Ectodermal cell (in vitro differentiated cells): ENCODE data around the gene PTX4.
"Not testable (repeated sequence)": the region's sequence is repeated elsewhere in the genome, so short reads cannot be mapped to it uniquely, and the experiment has no call there.

ENCODE experiments used
- H3K27ac ChIP-seq: 2 replicates; pipeline ENCODE4 v1.7.0; 2013; ENCODE audit warnings: mild to moderate bottlenecking, low read depth, low read length; ENCODE audit not compliant: insufficient read depth, poor library complexity, severe bottlenecking
- H3K27me3 ChIP-seq: 2 replicates; pipeline ENCODE4 v1.7.0; 2013; ENCODE audit warnings: mild to moderate bottlenecking, low read length; ENCODE audit not compliant: insufficient read depth, control insufficient read depth, poor library complexity, severe bottlenecking
- H3K36me3 ChIP-seq: one replicate; pipeline ENCODE4 v1.7.0; 2013; ENCODE audit warnings: low read length; ENCODE audit not compliant: control insufficient read depth, insufficient read depth
- H3K4me1 ChIP-seq: one replicate; pipeline ENCODE4 v1.7.0; 2013; ENCODE audit warnings: low read length; ENCODE audit not compliant: control insufficient read depth, insufficient read depth
- H3K4me3 ChIP-seq: 2 replicates; pipeline ENCODE4 v1.7.0; 2013; ENCODE audit warnings: low read depth, low read length, control low read depth; ENCODE audit not compliant: insufficient read depth
- H3K9me3 ChIP-seq: 2 replicates; pipeline ENCODE4 v1.7.0; 2013; ENCODE audit warnings: mild to moderate bottlenecking, low read length, moderate library complexity; ENCODE audit not compliant: control insufficient read depth
- WGBS, 2 experiments: methylation state at CpG; one replicate each; pipeline ENCODE4 v1.1.7; 2013; ENCODE audit warnings: missing lambda C conversion rate in 2 of 2; 5-methylcytosine and 5-hydroxymethylcytosine counted together

PTX4 gene

DNA sequence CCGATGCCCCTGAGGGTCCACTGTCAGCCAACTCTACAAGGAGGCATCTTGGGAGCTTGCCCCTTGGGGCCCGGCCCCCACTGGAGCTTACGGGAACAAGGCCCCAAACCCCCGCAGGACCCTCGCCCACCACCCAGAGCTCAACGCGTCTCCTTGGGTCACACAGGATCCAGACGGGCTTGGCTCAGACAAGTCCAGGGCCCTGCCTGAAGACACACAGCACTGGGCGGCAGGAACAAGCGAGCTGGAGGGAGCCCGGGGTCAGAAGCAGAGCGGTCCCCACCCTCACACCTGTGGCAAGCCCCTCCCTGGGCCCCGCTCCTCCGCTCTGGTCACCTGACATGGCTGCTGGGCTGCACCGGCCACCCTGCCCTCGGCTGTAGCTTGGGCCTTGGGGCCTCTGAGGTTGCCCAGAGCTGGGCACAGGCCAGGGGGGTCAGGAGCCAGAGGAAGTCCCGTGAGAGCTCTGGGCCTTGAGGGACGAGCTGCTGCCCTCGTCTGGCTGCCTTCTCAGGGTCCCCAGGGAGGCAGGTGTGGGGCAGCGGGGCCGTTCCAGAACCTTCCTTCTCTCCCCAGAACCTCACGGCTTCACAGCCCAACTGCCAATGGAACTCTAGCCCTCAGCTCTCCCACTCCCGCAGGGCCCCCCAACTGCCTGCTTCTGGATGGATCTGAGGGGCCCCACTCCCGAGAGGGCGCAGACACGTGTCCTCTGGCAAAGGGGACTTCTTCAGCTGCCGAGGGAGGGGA is 44.6 kb downstream of the PTX4 start, which contains the start of gene CCDC154:
CCDC154 (minus strand) TSS at position 577 of the 750 bp plus-strand sequence; CDS start at position 343, 234 bp downstream.
- Histone ChIP-seq H3K36me3 (no peaks in the 10 kb centered on the region), H3K9me3 (no peaks in the 10 kb centered on the region), H3K27ac (peak within 1 kb of the TSS; percentile 8), H3K27me3 (no peaks in the 10 kb centered on the region), H3K4me1 (no peaks in the 10 kb centered on the region), H3K4me3 (no peak within 1 kb of the TSS)
- WGBS, 2 experiments: 91% methylated on average over 27 of the region's 27 CpGs

DNA sequence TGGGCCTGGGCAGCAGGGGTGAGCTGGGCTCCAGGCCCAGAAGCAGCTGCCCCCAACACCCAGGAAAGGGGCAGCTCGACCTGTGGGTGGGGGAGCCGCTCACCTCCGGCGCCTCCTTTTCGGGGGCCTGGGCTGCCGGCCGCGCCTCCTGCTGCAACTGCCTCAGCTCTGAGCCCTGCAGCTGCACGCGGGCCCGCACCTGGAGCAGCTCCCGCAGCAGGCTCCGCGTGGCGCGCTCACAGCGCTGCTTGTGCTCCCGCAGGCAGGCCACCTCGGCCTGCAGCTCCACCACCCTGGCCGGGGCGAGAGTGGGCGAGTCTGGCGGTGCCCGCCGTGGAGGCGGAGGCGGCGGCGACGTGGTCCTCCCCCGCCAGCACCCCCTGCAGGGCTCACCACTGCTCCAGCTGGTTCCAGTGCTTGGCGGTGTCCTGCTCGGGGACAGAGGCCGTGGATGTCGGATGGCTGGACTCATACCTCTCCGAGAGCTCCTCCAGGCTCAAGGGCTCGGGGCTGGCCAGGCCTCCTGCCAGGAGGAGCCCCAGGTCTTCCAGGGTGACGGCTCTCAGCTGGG is 45.3 kb downstream of the PTX4 start:
- no peaks in the 10 kb centered on the region for H3K36me3 ChIP-seq
- H3K27ac ChIP-seq: peak overlapping the region; percentile 8
- H3K4me3 ChIP-seq: no peak overlapping the region
- no peaks in the 10 kb centered on the region for H3K9me3 ChIP-seq
- H3K4me1 ChIP-seq: no peaks in the 10 kb centered on the region
- H3K27me3 ChIP-seq: no peaks in the 10 kb centered on the region
- WGBS, 2 experiments: 88% methylated on average over 38 of the region's 38 CpGs

DNA sequence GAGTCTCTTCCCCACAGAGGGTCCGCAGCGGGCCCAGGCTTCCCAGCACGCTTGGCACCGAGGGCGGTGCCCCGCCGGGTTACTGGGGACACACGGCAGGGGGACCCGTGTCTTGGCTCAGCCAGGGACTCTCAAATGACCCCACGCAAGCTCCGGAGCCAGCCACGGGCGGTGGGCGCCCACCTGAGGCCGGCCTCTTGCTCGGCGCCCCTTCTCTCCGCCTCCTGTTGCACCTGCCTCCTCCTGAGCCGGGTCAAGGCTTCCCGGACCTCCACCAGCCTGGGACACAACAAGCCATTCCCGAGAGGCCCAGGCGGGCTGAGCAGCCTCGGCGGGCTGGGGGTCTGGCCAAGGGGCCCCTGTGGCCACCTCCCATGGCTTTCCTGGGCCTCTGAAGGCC is 46.0 kb downstream of the PTX4 start:
- Histone ChIP-seq H3K36me3 (no peaks in the 10 kb centered on the region), H3K27me3 (no peaks in the 10 kb centered on the region), H3K4me3 (no peak overlapping the region), H3K4me1 (no peaks in the 10 kb centered on the region), H3K9me3 (no peaks in the 10 kb centered on the region), H3K27ac (no peak overlapping the region)
- WGBS, 2 experiments: 91 to 92% methylated on average over 24 of the region's 24 CpGs

DNA sequence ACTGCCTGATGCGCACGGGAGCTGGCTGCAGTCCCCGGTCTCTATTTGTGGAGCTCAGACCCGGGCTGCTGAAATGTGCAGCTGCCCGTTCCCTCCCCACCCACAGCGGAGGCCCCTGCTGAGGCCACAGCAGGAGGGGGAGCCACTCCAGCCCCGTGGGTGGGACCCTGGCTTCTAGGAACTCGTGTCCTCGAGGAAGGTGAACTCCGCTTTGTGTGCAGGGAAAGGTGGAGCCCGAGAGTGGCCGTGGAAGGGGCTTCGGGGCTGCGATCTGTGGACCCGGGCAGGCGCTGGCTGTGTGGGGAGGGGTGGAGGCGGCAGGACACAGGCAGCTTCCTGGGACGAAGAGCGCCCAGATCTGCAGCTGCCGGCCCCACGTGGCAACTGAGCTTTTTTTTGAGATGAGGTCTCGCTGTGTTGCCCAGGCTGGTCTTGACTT is 47.3 kb downstream of the PTX4 start:
- Histone ChIP-seq H3K27me3 (no peaks in the 10 kb centered on the region), H3K4me3 (no peak overlapping the region), H3K27ac (no peak overlapping the region), H3K36me3 (no peaks in the 10 kb centered on the region), H3K9me3 (no peaks in the 10 kb centered on the region), H3K4me1 (no peaks in the 10 kb centered on the region)
- 84 to 88% methylated on average over 22 of the region's 22 CpGs for WGBS, 2 experiments

DNA sequence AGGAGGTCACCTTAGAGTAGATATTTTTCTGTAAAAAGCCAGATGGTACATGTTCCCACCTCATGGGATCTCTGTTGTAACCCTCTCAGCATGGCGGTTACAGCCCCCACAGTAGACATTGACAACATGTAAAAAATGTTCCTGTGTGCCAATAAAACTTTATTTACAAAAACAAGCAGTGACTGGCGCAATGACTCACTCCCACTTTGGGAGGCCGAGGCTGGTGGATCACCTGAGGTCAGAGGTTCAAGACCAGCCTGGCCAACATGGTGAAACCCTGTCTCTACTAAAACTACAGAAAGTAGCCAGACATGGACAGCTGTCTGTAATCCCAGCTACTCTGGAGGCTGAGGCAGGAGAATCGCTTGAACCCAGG is 49.1 kb downstream of the PTX4 start:
- H3K4me1 ChIP-seq, H3K4me3 ChIP-seq, H3K36me3 ChIP-seq, H3K27me3 ChIP-seq, H3K9me3 ChIP-seq, H3K27ac ChIP-seq: not testable (repeated sequence)
- WGBS, 2 experiments: 94 to 95% methylated on average over 4 of the region's 4 CpGs

DNA sequence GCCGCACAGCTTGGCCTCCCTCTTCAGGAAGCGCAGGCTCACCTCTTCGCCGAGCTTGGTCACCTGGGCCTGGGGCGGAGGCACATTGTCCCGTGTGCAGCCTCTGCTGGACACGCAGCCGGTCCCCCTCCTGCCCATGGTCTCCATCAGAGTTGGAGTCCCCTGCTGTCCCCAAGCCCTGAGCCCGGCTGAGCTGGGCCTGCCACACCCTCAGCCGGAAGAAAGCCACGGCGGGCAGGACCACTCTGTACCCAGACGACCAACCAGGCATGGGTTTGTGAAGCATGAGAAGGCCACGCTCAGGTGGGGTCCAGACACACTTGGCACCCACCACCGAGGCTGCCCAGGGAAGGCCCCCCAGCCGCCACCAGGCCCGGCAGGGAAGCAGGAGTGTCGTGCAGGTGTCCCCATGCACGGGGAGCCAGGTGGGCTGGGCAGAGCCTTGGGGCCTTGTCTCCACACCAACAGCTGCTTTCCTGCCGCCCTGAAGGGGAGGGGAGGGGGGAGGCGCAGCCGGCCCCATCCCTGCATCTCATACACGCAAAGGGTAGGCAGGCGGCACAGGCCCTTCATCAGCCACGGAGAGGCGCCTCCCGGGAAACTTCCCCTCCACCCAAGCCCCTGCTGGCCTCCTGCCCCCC is 49.6 kb downstream of the PTX4 start:
- Histone ChIP-seq H3K27me3 (no peaks in the 10 kb centered on the region), H3K9me3 (no peaks in the 10 kb centered on the region), H3K27ac (no peak overlapping the region), H3K4me1 (no peaks in the 10 kb centered on the region), H3K36me3 (no peaks in the 10 kb centered on the region), H3K4me3 (no peak overlapping the region)
- WGBS, 2 experiments: 89 to 94% methylated on average over 27 of the region's 27 CpGs

DNA sequence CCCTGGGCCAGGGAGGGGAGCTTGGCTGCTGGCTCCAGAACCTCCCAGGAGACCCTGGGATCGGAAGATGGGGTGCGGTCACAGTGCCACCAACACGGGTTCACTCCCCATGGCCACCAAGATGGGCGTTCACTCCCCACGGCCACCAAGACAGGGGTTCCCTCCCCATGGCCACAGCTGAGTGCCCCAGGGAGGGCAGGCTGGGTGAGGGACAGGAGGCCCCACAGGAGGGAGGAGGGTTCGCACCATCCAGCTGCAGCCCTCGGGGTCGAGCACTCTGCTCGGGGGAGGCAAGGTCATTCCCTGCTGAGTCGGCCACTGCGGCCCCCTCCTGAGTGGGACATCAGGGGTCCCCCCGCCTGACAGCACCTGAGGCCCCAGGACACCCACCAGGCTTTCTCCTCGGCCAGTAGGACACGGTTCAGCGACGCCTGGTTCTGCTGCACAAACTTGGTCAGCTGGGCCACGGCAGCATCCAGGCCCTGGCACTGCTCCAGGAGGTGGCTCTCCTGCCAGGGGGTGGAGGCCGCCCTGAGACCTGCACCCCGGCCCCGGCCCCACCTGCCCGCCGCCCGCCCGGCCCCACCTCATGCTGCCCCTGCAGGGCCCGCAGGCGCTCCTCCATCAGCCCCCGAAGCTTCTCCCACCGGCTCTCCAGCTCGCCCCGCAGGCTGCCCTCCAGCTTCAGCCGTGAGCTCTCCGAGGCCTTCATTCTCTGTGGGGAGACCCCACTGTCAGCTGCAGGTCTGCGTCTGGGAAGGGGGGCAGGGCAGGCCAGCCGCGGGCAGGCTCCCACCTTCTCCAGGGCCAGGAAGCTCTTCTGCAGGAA is 50.3 kb downstream of the PTX4 start:
- WGBS, 2 experiments: 92 to 93% methylated on average over 35 of the region's 35 CpGs
- H3K4me3 ChIP-seq: no peak overlapping the region
- no peak overlapping the region for H3K27ac ChIP-seq
- no peaks in the 10 kb centered on the region for H3K27me3 ChIP-seq
- H3K36me3 ChIP-seq: no peaks in the 10 kb centered on the region
- no peaks in the 10 kb centered on the region for H3K4me1 ChIP-seq
- no peaks in the 10 kb centered on the region for H3K9me3 ChIP-seq

DNA sequence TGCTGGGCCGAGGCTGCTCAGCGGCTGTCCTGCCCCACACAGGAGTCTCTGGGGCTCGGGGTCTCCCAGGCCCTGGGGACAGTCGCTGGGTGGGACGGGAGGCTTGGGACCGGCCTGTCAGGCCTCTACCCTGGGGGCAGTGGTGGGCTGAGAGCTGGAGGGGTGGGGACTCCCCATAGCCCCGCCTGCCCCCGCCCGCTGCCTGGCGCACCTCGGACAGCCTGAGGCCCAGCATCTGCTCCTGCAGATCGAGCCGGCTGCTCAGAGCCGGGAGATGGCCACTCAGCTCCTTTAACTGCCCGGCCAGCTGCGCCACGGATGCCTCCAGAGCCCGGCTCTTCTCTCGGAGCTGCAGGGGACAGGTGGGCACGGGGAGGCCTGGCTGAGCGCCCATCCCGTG is 51.1 kb downstream of the PTX4 start:
- no peak overlapping the region for H3K4me3 ChIP-seq
- no peaks in the 10 kb centered on the region for H3K36me3 ChIP-seq
- no peak overlapping the region for H3K27ac ChIP-seq
- no peaks in the 10 kb centered on the region for H3K4me1 ChIP-seq
- no peaks in the 10 kb centered on the region for H3K27me3 ChIP-seq
- 89 to 91% methylated on average over 22 of the region's 22 CpGs for WGBS, 2 experiments
- H3K9me3 ChIP-seq: no peaks in the 10 kb centered on the region

DNA sequence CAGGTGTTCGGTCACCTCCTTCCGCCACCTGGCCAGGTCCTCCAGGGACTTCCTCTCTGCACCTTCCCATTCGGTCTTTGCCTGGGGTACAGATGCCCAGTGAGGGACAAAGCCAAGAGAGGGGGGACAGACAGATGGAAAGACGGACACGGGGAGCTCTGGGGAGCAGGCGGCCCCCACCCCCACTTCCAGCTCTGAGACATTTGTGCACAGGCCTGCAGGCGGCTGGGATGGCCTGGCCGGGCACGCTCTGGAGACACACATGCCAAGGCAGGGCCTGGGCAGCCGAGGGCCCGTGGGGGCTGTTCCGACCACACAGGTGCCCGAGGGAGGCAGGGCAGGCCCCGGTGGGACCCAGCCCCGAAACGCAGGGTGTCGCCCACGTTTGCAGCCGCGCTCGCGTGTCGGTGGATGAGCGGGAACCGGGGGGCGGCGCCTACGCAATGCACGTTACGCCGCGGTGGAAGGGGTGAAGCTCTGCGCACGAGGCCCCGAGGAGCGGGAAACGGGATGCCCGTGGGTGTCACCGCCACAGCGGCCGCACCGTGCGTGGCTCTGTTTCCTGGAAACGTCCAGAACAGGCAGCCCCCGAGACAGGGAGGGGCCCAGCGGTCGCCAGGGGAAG is 51.9 kb downstream of the PTX4 start:
- H3K4me3 ChIP-seq: no peak overlapping the region
- WGBS, 2 experiments: 90 to 91% methylated on average over 47 of the region's 47 CpGs
- H3K9me3 ChIP-seq: no peaks in the 10 kb centered on the region
- no peaks in the 10 kb centered on the region for H3K4me1 ChIP-seq
- H3K36me3 ChIP-seq: no peaks in the 10 kb centered on the region
- no peaks in the 10 kb centered on the region for H3K27me3 ChIP-seq
- H3K27ac ChIP-seq: no peak overlapping the region
